ENCODE measurements around the gene CEP72. TPM values are rescaled to one million over a fixed set of nuclear protein-coding genes. Genes with fewer than 3 reads are reported as not detected.

CEP72 gene
- total RNA-seq, 4 donors from 2014 or later: 2.6 to 9.4 (median 4.2) TPM

- intact Hi-C loops (cut with DNase I; ENCODE audit: low total_unique reads) (no loop called here), in situ Hi-C loops (cut with MboI; ENCODE audit: low pct_ligation_motif_present in 1 of 4, low pct_unique_long_range_greater_than_20kb in 1 of 4, low sequenced_read_pairs in 3 of 4) (no loop called here)
- Histone ChIP-seq H3K27me3 (no peaks in the 10 kb centered on the region), H3K27ac (no peak overlapping the region), H3K36me3 (no peaks in the 10 kb centered on the region), H3K4me3 (no peak overlapping the region), H3K9me3 (no peaks in the 10 kb centered on the region), H3K4me1 (no peaks in the 10 kb centered on the region)
- no peak for TF ChIP-seq POLR2AphosphoS5 (IDR thresholded peaks at IDR 0.05)
- TF ChIP-seq CTCF (IDR thresholded peaks at IDR 0.05): no peak
- no peak for TF ChIP-seq POLR2A (IDR thresholded peaks at IDR 0.05)
- no peak for TF ChIP-seq EP300 (IDR thresholded peaks at IDR 0.05; ENCODE audit: low read depth)
- 93% methylated on average over 19 of the region's 21 CpGs; no CpG with 5 or more reads in 1 of the 2 donors for WGBS, 2 donors (ENCODE audit: low coverage in 1 of 2)
- DNase-seq: no peak
Observed at GRCh38 chr5:643351-643801, 31.2 kb downstream of the CEP72 start.

- in situ Hi-C loops (cut with MboI; ENCODE audit: low pct_ligation_motif_present in 1 of 4, low pct_unique_long_range_greater_than_20kb in 1 of 4, low sequenced_read_pairs in 3 of 4) (no loop called here), intact Hi-C loops (cut with DNase I; ENCODE audit: low total_unique reads) (no loop called here)
- H3K9me3 ChIP-seq: no peaks in the 10 kb centered on the region
- H3K4me1 ChIP-seq: no peaks in the 10 kb centered on the region
- WGBS, 2 donors (ENCODE audit: low coverage in 1 of 2): 71 to 75% methylated on average over 3 to 11 of the region's 11 CpGs
- no peak overlapping the region for H3K27ac ChIP-seq
- no peak for DNase-seq
- no peaks in the 10 kb centered on the region for H3K27me3 ChIP-seq
- TF ChIP-seq CTCF (IDR thresholded peaks at IDR 0.05) (no peak), POLR2AphosphoS5 (IDR thresholded peaks at IDR 0.05) (no peak), EP300 (IDR thresholded peaks at IDR 0.05; ENCODE audit: low read depth) (no peak), POLR2A (IDR thresholded peaks at IDR 0.05) (no peak)
- no peak overlapping the region for H3K4me3 ChIP-seq
- H3K36me3 ChIP-seq: no peaks in the 10 kb centered on the region
Observed at GRCh38 chr5:643811-644271, 31.7 kb downstream of the CEP72 start.

GRCh38 chr5:644509-644908, 32.4 kb downstream of the CEP72 start:
- WGBS, 2 donors (ENCODE audit: low coverage in 1 of 2): 92% methylated on average over 2 to 13 of the region's 13 CpGs
- H3K36me3 ChIP-seq: no peaks in the 10 kb centered on the region
- in situ Hi-C loops (cut with MboI; ENCODE audit: low pct_ligation_motif_present in 1 of 4, low pct_unique_long_range_greater_than_20kb in 1 of 4, low sequenced_read_pairs in 3 of 4) (no loop called here), intact Hi-C loops (cut with DNase I; ENCODE audit: low total_unique reads) (no loop called here)
- no peak overlapping the region for H3K27ac ChIP-seq
- no peak for DNase-seq
- no peaks in the 10 kb centered on the region for H3K9me3 ChIP-seq
- no peak for TF ChIP-seq POLR2A (IDR thresholded peaks at IDR 0.05)
- no peak for TF ChIP-seq POLR2AphosphoS5 (IDR thresholded peaks at IDR 0.05)
- no peak overlapping the region for H3K4me3 ChIP-seq
- H3K4me1 ChIP-seq: no peaks in the 10 kb centered on the region
- H3K27me3 ChIP-seq: no peaks in the 10 kb centered on the region

- intact Hi-C loops (cut with DNase I; ENCODE audit: low total_unique reads): no loop called here
- Histone ChIP-seq H3K4me3 (no peak overlapping the region), H3K4me1 (no peaks in the 10 kb centered on the region), H3K36me3 (no peaks in the 10 kb centered on the region), H3K27ac (no peak overlapping the region), H3K9me3 (no peaks in the 10 kb centered on the region), H3K27me3 (no peaks in the 10 kb centered on the region)
- TF ChIP-seq POLR2AphosphoS5 (IDR thresholded peaks at IDR 0.05) (no peak), EP300 (IDR thresholded peaks at IDR 0.05; ENCODE audit: low read depth) (no peak), CTCF (IDR thresholded peaks at IDR 0.05) (no peak), POLR2A (IDR thresholded peaks at IDR 0.05) (no peak)
- in situ Hi-C loops (cut with MboI; ENCODE audit: low pct_ligation_motif_present in 1 of 4, low pct_unique_long_range_greater_than_20kb in 1 of 4, low sequenced_read_pairs in 3 of 4): no loop called here
- no peak for DNase-seq
- WGBS, 2 donors (ENCODE audit: low coverage in 1 of 2): 92 to 95% methylated on average over 4 to 15 of the region's 15 CpGs
Observed at GRCh38 chr5:644971-645370, 32.8 kb downstream of the CEP72 start.

- Histone ChIP-seq H3K4me1 (no peaks in the 10 kb centered on the region), H3K4me3 (no peak overlapping the region), H3K27ac (no peak overlapping the region), H3K9me3 (no peaks in the 10 kb centered on the region), H3K36me3 (no peaks in the 10 kb centered on the region), H3K27me3 (no peaks in the 10 kb centered on the region)
- intact Hi-C loops (cut with DNase I; ENCODE audit: low total_unique reads) (no loop called here), in situ Hi-C loops (cut with MboI; ENCODE audit: low pct_ligation_motif_present in 1 of 4, low pct_unique_long_range_greater_than_20kb in 1 of 4, low sequenced_read_pairs in 3 of 4) (no loop called here)
- DNase-seq: no peak
- TF ChIP-seq EP300 (IDR thresholded peaks at IDR 0.05; ENCODE audit: low read depth) (no peak), POLR2A (IDR thresholded peaks at IDR 0.05) (no peak), CTCF (IDR thresholded peaks at IDR 0.05) (no peak), POLR2AphosphoS5 (IDR thresholded peaks at IDR 0.05) (no peak)
- 89% methylated on average over 12 of the region's 13 CpGs; no CpG with 5 or more reads in 1 of the 2 donors for WGBS, 2 donors (ENCODE audit: low coverage in 1 of 2)
Observed at GRCh38 chr5:645421-645820, 33.3 kb downstream of the CEP72 start.

Measured in transverse colon (tissue), 4 donors.